GM21381 (cell line): Measurements from ENCODE around the gene CEND1.

Source experiments
- ATAC-seq: cut with Tn5 transposase; IDR thresholded peaks from one replicate; pipeline ENCODE4 v1.9.1; 2021; ENCODE audit warnings: mild to moderate bottlenecking, moderate library complexity; ENCODE audit not compliant: unreplicated experiment

Gene CEND1

DNA sequence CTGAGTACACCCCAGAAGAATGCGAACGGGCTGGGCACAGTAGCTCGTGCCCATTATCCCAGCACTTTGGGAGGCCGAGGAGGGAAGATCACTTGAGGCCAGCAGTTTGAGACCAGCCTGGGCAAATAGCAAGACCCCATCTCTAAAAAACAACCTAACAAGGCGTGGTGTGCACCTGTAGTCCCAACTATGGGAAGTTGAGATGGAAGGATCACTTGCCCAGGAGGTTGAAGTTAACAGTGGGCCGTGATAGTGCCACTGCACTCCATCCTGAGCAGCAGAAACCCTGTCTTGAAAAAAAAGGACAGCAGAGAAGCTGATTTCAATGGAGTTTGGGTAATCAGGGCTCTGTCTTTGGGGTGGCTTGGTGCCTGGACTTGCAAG lies 23.2 kb upstream of the CEND1 start:
- no peak for ATAC-seq

DNA sequence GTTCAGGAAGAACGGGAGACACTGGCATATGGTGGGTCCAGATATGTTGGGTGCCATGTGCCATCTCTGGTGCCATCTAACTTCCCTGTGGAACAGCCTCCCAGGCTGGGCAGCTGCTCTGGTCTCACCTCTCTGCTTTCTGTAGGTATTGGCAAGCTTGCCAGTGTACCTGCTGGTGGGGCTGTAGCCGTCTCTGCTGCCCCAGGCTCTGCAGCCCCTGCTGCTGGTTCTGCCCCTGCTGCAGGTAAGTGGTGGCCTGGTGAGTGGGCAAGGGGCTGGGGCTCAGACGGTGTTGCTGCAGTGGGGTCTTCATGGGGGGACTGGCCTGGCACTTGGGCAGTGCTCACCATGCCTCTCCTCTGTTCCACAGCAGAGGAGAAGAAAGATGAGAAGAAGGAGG lies 22.5 kb upstream of the CEND1 start:
- ATAC-seq: no peak

DNA sequence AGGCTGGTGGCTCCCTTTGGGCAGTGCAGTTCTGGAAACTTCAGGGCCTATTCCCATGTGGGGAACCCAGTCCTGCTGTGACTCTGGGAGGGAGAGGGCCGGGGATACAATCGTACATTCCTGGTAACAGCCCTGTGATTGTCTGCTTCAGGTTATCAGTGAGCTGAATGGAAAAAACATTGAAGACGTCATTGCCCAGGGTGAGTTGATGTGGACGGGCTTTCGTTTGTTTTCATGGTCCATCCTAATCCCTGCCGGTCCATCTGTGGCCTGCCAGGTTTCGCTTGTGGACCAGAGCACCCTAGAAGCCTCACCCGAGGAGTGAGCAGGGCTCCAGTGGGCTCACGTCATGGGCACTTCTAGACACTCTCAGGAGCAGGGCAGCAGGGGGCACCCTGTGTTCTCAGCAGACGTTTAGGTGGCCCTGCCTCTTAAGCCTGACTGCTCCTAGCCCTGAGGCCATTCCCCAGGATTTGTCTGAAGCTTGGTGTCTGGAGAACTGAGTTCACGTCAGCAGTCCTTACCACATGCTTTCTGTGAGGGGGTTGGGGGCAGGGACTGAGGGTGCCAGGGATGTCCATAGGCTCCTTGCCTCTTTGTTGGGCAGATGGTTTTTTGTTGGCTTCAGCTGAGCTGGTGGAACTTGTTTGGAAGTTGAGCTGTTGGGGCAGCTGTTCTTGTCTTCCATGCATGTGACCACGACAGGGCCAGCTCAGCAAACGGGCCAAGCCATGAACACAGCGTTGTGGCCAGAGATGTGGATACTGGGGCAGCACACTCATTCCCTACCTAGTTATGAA lies 21.8 kb upstream of the CEND1 start:
- no peak for ATAC-seq

DNA sequence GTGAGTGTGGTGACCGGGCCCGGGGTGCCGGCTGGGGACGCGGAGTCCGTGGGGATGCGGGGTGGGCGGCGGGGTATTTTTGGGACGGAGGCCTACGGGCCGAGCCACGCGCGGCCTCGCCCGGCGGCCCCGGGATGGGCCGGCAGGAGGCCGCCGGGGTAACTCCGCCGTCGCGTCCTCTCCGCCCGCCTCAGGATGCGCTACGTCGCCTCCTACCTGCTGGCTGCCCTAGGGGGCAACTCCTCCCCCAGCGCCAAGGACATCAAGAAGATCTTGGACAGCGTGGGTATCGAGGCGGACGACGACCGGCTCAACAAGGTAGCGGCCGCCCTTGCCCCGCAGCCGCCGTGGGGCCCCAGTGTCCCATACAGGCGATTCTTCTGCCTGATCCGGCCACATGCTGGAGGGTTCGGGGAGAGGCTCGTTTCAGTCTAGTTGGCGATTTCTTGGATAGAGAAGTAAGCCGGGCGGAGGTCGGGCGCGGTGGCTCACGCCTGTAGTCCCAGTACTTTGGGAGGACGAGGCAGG lies 20.2 kb upstream of the CEND1 start:
- peak; percentile 12 for ATAC-seq

DNA sequence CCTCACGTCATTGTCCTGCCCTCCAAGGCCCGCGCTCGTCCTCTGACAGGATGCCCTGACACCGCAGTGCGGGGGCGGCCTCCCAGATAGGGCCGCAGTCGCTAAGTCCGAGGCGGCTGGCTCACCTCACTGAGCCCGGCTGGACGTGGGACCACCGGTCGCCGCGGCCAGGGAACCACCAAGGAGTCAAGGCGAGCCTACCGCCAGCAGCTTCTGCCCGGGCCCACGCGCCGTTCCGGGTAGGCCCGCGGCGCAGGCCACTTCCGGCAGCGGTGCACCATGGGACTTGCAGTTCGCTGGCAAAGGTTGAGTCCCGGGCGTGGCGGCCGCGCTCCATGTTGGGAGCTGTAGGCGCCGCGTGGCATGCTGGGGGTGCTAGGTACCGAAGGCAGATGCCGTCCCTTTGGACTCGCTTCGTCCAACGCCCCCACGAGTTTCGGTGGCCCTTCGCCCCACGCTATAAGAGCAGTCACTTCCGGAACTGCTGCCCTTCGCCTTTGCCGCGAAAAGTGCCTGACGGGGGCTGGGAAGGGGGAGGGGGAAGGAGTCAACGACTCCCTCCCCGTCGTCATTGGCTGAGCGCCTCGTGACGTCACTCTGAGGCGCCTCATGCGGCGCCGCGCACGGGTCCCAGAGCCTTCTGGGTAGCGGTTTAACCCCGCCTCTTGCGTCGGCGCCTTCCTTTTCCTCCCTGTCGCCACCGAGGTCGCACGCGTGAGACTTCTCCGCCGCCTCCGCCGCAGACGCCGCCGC lies 19.6 kb upstream of the CEND1 start, which contains the start of gene RPLP2:
Gene RPLP2, plus strand, starts transcription at position 681 of the 753 bp plus-strand sequence. CDS start 268 bp downstream, outside the sequence.
- peak; percentile 76 for ATAC-seq

DNA sequence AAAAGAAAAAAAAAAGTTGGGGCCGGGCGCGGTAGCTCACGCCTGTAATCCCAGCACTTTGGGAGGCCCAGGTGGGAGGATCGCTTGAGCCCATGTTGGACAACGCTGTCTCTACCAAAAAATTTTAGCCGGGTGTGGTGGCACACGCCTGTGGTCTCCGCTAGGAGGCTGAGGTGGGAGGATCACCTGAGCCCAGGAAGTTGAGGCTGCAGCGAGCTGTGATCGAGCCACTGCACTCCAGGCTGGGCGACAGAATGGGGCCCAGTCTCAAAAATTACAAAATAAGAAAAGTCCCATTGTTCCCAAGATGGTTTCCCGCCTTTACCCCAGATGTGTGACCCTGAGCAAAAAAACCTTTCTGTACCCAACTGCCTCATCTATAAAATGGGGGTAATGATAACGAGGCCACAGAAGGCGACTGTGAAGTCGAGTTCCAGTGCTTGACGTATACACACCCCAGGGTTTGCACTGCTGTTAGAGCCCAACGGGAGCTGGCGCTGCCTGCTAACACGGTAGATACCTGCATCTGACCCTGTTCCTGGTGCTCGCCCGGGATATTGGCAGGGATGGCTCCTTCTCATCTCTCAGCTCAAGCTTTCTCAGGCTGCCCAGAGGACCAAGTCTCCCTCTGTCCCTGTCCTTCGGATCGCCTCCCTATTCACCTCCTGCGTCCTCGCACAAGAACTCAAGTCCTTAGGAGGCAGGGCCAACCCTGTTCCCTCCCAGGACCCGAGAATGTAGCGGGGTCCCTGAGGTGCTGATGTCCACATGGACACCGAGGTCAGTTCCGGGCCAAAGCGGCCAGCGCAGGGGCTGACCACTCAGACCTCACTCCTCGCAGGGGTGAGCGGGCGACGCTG lies 18.8 kb upstream of the CEND1 start:
- ATAC-seq: no peak

- ATAC-seq: no peak
Observed at GRCh38 chr11:804599-804964, 14.7 kb upstream of the CEND1 start.

GRCh38 chr11:803770-804598 lies 14.1 kb upstream of the CEND1 start:
- no peak for ATAC-seq

GRCh38 chr11:803467-803742 lies 13.5 kb upstream of the CEND1 start:
- ATAC-seq: no peak

DNA sequence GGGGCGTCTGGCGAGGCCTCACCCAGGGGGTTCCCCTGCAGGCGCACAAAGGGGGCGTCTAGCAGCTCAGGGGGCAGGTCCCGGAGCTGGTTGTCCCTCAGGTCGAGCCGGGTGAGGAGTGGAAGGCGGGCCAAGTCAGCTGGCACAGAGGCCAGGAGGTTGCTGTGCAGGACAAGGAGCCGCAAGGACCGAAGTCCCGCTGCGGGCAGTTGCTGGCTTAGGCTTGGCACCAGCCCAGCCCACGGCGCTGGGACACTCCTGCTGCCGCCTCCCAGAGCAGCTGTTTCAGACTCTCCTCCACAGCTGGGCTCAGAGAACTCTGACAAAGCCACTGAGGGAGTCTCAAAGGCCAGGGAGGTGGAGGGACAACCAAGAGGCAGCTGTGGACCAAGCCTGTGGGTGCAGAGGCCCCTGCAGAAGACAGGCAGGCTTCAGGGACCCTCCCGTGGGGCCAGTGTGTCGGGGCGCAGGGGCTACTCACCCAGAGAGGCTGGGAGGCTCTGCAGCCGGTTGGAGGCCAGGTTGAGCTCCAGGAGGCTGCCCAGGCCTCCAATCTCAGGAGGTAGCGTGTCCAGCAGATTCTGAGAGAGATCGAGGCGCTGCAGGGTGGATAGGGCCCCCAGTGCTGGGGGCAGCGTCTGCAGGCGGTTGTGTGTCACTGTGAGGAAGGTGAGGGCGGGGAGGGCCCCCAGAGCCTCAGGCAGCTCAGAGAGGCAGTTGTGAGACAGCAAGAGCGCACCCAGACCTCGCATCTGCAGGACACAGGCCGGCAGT lies 13.0 kb upstream of the CEND1 start:
- no peak for ATAC-seq

DNA sequence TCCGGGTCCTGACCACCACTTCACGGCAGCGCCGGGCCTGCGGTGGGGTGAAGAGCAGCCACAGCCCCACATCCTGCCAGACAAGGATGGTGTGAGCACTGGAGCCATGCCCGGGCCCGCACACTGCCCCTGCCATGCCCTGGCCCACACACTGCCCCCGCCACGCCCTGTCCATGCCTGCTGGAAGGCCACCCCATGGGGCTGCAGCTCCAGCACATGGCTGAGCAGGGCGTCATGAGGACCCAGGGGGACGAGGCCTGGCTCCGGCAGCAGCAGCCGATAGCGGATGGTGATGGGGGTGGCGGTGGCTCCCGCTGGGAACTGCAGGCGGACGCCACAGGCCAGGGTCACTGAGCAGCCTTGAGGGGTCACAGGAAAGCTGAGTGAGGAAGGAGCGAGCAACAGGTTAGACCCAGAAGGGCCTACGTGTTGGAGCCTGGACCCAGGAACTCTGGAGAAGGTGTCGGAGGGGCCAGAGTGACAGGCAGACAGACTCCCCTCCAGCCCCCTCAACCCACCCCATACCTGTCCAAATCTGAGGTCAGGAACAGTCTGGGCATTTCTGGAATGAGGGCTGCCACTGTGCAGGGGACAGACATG lies 12.2 kb upstream of the CEND1 start:
- ATAC-seq: no peak

- ATAC-seq: no peak
Observed at GRCh38 chr11:801097-801780, 11.3 kb upstream of the CEND1 start.

DNA sequence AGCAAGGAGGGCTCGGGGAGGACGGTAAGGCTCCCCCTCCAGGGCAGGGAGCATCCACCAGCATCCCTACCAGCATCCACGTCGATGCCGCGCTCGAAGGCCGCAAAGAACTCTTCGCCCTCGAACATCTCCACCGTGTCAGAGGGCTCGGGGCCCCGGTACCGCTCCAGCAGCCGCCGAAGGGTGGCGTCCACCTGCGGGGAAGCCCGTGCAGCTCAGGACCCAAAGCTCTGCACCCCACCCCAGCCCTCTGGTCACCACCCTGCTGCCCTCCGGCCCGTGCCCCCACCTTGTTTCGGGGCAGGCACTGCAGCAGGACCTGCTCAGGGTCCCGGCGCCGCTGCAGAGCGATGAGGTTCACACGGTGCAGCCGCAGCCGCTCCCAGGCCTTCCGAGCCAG lies 10.6 kb upstream of the CEND1 start:
- ATAC-seq: no peak

- no peak for ATAC-seq
Observed at GRCh38 chr11:799641-800316, 9.9 kb upstream of the CEND1 start.

GRCh38 chr11:798093-798713 lies 8.3 kb upstream of the CEND1 start, which contains the start of gene SLC25A22:
Gene SLC25A22 (minus strand): TSS chr11:798281. CDS start chr11:795006, 3,275 bp downstream.
- peak; percentile 53 for ATAC-seq

DNA sequence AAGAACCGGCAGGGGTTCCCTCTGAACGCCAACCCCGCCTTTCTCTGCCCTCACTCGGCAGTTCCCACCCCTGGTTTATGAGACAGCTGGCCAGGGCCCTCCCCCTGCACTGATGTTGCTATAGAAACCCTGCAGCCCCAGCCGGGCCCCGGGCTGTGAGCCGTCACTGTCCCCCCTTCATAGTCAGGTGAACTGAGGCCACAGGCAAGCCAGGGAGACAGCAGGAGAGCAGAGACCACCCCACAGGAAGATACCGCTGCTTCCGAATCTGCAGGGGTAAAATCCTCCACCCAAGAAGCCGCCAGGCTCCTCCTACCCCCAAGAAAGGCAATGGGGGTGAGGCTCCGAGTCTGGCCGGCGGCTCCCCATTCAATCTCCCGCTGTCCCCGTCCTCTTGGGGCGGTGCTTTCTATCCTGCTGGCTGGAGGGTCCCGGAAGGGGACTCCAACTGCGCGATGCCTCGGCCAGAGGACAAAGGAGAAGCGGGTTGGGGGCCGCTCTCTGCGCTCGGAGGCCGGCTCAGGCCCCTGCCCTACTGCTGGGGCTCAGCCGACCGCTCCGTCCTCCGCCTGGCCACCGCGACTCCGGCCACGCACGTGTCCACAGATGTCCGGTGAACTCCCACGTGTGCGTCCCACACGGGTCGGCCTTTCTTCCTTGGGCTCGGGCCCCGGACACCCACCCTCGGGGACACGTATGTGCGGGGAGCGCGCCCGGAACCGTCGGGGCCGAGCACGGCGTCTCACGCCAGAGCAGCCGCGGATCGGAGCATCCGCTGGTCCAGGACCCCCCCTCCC lies 7.6 kb upstream of the CEND1 start:
- peak; percentile 34 for ATAC-seq
